Eye (tissue), 1 donor: ENCODE results near the gene ENOX2.
"Not testable (repeated sequence)": the region's sequence is repeated elsewhere in the genome, so short reads cannot be mapped to it uniquely, and the experiment has no call there.

ENCODE experiments used
- DNase-seq: peaks from one replicate; pipeline ENCODE4 v3.0.0-alpha.2; 2015

ENOX2 gene

DNA sequence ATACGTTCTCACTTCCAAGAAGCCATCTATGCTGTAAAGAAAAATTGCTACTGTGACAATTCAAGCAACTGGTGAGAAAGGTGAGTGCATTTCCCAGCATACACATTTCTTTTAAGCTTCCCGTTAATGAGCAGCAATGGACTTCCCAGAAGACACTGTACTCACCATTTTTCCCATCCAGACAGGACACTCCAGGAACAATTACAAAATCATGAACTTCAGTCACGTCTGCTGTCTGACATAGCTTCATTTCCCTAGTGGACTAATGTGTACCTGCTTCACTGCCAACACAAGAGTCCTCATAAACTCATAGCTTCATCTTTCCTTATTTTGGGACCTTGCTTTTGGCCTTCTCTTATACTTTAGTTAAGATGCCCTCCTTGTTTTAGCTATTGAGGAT lies 156.9 kb downstream of the ENOX2 start:
- DNase-seq = no peak

DNA sequence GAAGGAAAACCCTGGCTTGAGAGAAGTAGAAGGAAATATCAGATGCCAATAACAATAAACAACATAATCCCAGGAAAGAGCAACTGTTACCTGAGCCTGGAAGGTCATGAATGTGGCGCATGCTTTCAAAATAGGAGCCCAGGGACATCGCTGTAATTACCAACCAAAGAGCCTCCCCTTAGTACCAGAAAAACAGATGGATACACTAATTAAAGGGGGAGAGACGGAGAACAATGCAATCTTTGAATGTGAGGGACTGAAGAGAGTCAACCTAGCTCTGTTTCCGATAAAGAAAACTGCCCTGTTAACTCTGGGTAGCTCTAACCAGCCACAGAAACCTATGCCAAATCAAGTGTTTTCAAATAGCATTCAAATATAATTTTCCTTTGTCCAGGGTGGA lies 161.4 kb downstream of the ENOX2 start:
- no peak for DNase-seq

DNA sequence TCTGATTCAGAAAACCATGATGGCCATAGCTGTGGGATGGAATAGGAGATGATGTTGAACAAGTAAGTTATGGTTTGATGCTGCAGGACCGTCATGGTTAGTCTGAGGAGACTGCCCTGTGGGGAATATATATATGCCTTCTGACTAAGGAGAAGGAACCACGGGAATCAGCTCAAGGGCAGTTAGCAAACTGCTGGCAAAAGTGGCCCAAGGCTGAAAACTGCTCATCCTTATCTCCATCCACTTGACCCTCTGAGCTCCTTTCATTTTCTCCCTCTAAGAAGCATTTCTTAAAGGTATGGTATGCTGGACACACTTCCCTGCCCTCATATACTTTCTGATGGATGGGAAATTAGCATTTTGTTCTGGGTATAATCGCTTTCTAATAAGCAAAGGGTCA lies 161.9 kb downstream of the ENOX2 start:
- DNase-seq = no peak

DNA sequence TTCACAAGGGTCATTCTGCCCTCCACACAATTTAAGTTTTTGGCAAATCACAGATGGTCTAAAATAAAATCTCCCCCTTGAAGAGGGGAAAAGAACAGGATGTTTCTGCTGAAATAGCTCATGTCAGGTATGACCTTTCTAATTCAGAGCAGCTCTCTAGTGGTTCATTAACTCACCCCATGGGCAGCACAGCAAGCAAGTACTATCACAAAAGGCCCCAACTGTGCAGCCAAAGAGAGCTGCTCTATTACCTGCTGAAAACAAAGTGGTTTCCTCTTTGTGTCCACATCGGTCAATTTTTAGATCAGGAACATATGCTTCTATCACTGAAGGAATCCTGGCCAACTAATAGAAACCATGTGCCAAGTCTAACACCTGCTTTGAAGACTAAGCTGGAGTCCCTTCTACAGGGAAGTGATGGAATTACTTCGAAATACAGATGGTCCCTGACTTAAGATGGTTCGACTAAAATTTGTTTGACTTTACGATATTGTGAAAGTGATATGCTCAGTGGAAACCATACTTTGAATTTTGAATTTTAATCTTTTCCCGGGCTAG lies 164.3 kb downstream of the ENOX2 start:
- DNase-seq = no peak

DNA sequence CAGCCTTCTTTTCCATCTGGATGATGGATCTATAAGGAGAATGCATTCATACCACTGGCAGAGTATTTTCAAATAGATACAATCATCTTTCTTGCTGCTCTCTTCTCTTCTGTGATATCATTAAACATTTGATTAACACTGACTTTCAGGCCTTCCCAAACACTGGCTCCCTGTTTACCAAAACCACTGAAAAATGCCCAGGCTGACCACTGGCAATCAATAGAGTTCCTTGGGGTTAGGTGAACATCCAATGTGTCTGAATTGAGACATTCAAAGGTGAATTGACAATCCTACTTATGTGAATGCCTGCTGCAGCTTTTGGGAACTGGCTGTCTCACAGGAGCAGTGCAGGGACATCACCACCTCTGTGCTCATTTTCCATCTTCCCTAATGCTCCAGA lies 168.3 kb downstream of the ENOX2 start:
- no peak for DNase-seq

DNA sequence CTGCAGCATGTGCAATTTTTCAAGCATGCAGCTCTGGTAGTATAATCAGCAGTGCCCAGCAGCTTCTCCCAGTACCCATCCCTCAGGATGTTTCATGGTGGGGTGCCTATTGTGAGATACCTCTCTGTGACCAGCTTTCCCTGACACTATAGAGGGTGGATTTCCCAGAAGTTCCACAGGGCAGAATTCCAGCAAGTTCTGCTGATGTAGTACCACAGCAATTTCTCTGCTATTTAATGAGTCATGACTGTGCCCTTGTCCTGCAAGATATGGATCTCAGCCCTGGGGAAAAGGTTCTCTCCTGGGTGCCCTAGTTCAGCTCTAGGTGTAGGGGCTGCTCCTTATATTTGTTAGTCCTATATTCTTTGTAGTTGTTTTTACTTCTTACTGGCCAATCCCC lies 174.8 kb downstream of the ENOX2 start:
- DNase-seq = no peak

DNA sequence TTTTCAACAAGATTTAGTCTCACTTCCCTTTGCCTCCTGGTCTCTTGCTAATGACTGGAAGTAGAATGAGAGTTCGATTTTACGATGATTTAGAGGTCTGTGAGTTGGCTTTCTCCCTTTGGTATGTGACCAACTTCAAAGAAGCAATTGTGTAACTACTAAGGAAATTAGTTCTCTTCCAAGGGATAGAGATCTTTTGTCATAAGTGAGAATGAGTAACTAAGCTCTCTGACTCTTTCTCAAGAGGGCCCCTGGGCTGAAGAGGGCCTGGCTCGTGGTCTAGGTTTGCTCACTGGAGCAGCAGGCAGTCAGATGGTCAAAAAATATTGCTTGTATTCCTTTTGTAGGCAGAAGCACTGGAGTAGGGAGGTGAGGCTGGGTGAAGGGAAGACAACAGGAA lies 176.3 kb downstream of the ENOX2 start:
- DNase-seq = no peak

DNA sequence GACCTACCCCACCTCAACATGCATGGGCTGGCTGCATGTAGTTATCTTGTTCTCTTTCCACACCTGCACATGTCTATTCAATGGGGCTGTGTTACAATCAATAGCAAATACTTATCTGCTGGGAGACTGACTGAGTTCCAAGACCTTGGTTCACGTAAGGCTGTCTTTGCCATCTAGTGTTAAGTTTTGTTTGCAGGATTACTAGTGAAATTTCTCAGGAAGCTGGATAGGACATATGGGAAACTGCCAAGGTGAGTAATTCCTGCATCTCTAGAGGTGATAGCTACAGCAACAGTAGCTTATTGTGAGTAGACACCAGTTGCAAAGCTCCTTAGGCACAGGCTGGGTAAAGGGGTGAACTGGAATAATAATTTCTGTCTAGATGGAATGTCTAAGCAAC lies 177.5 kb downstream of the ENOX2 start:
- DNase-seq = no peak

DNA sequence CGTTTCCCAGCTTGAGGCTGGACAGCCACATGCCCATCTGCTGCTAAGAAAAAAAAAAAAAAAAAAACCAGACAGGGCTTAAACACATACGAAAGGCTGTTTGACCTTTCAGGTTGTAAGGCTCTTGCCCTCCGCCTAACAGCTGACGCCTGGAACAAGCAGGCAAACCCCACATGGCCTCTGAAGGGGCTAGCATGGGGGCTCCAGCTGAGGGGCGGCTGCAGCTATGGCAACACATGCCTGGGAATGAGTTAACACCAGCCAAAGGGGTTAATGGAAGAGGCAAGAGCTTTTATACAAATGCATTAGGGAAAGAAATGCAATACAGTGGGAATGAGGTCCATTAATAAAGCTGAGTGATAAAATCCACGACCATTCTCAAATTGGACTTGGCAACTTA lies 183.6 kb downstream of the ENOX2 start:
- DNase-seq = peak; percentile 55

DNA sequence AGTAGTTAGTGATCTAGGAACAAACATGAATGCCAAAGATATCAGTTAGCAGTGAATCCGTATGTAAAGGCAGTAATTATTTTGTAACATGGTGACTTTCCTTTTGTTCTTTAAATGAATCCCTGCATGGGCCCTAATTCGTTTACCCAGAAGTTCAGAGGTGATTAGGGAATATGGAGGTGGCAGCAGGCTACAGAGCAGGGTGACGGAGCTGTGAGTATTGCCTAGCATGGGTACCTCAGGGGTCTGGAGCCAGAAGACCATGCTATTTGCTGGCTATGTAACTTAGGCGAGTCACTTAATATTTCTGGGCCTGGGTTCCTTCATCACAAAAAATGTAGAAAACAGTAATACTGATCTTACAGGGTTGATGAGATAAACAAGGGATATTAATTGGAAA lies 184.9 kb downstream of the ENOX2 start:
- no peak for DNase-seq

DNA sequence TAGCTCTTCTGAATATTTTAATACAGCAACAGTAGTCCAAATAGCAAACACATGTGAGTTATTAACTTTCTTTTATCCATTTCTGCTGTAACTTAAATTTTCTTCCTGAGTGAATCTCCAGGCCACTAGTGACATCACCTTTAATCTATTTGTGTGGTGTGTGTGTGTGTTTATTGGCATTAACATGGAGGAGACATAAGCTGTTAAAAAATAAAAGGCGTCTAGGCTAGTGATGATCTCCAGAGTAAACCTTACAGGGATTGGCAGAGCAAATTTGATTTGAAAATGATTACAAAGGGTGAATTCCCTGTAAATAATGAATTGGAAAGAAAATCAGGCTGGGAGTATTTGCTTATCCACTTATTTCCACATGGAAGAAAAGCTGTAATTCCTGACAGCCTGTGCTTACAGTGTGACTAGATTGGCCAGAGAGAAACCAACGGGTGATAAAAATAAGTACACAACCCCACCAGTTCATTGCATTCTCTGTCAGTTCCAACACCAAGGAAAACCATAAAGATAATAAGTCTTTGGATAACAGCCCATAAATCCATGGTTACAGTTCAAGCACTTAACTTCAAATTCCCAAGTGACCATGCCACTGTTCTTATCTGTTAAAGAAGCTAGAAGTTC lies 186.1 kb downstream of the ENOX2 start:
- DNase-seq = peak; percentile 45

DNA sequence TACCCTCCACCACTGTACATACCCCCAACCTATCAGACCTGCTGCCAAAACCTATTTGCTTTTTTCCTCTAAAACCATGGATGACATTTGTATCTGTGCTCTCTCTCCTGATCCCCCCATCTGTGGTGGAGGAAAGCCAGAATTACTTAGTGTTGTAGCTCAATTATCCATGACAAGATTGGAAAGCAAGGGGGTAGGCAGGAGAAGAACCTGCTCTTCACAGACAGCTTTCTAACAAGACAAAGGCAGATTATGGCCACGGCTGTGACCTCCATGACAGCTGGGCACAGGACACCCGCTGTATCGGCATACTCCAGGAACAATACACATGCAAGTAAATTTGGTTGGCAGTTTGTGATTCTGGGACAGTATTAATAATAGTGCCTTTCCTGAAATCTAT lies 186.7 kb downstream of the ENOX2 start:
- DNase-seq = peak; percentile 68

DNA sequence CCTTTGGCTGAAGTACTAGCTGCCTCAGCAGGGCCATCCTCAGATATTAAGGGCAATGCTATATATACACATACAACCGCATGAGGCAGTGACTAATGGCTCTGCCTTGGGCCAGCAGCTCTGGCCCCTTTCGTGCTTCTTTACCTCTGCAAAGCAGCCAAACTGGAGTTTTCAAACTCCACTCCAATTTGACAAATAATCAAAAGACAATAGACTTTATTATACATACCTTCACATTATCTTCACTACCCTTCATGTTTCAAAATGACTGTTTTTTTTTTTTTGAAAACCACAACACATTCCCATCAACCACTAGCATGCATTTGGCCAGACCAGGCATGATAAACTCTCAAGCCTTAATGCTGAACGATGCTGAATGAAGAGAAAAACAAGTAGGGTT lies 187.7 kb downstream of the ENOX2 start:
- DNase-seq = no peak

DNA sequence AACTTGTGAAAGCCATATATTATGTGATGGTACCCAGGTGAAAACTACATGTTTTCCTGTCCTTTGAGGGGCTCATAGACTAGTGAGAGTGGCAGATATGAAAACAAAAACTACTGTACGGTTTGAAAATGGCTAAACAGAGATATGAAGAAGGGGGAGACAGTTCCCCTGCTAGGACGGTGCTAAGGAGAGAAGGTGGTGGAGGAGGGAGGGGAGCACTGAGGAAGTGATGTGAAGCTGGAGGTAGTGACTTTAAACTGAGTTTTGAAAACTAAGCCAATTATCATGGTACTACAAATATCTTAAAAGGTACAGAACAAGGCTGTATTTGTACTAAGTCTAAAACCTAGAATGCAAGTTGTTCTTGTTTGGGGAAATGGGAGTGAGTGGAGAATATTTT lies 188.3 kb downstream of the ENOX2 start:
- DNase-seq = no peak

DNA sequence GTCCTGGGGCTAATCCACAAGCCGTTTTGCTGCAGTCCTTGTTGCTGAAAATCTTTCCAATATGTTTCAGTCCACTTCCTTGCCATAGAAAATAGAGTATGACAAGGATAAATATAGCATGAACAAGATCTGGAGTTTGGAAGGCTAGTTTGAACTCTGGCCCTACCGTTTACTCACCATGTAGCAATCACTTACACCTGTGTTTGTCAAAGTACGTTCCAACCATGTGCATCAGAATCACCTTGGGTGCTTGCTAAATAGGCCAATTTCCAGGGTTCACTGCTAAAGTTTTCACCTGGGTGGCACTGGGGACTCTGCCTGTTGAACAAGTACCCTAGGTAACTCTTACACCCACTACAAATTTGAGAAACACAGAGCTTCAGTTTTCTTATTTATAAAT lies 188.9 kb downstream of the ENOX2 start:
- DNase-seq = no peak

DNA sequence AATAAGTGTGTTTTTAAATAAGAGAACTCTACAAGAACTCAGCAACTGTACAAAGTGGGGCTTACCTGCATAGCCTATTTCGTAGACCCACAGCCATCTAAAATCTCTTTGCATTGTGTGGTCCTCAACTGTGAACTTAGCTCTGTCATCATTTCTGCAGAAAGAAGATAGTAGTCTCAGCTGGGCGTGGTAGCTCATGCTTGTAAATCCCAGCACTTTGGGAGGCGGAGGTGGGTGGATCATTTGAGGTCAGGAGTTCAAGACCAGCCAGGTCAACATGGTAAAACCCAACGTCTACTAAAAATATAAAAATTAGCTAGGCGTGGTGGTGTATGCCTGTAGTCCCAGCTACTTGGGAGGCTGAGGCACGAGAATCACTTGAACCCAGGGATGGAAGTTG lies 193.8 kb downstream of the ENOX2 start:
- not testable (repeated sequence) for DNase-seq

DNA sequence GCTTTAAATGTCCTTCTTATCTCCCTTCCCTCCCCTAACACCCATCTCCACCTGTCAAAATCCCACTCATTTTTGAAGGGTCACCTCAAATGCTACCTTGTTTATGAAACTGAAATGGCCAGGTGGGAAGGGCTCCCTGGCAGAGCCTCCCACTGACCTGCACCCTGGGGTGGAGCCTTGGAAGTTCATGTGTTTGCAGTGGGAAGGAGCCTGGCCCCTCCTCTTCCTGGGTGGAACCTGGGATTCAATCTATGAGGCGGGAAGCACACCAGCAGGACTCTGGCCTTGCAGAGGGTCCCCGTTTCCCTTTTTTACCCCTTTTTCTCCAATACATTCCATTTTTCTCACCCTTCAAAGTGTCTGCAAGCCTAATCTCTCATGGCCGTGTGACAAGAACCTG lies 197.4 kb downstream of the ENOX2 start:
- DNase-seq = no peak

DNA sequence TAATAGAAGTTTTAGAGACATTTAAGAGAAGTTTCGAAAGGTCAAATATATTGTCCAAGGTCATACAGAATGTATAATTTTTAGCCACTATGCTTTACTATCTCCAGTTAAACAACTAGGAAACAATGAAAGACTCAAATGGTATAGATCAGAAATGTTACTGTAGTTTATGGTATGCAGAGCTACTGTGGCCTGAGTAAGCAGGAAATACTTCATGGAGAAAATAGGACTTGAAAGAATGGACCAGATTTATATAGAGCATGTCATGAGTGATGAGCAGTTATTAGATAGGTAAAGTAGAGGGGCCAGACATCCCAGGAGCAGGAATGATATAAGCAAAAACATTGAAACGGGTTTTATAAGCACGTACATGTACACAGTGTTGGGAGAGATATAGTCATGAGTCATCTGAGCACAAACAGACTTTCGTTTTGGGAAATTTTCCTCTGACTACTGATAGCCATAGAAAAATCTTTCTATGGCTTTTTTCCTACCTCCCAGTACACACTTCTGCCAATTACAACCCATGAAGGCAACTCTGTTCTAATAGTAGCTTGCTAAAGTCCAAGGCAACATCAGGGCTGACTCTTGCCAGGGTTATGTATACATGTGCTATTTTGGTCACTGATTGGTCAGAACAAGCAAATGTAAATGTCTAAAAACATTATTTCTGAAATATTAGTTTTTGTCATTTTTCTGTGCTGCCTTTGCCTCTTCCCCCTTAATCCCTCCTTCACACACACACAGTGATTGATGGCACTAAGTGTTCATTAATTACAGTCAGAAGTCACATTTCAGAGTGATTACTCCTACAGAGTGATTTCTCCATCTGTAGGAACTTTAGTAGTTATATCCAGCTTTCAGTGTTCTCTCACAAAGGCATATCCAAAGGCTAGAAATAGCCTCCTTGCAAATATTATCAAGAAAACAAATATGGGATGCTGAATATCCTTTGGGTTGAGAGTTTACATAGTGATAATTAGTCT lies 198.7 kb downstream of the ENOX2 start:
- no peak for DNase-seq

DNA sequence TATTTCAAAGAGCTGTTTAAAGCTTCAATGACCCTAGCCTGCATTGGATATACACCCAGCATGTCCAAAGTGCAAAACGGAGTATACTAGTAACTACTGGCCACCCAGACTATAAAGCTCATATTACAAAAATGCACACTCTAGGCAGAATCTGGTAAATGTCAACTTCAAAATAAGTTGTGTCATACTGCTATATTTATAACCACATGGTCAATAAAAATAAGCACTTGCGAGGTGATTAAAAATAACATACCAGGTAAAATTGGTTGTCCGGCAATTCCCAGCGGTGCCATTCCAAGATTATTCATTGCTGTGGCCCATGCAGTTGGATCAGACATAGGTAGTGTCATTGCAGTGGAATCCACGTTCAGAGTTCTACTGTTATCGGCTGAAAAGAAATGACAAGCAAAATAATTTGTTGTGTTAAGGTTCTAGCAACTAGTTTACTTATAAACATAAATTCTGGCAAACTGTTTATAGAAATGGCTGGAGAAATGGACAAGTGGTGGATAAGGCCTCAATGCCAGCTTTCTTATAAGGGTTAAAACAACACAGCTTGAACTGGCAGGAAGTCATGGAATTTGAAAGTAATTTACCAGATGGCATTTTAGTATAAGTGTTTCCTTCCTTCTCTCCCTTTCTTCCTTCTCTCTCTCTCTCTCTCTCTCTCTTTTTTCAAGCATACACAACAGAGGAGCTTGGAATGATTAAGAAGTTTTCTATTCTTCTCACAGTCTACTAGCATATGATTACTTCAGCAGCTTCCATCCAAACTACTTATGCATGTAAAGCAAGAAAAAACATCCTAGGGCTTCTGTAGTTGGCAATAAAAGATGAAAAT lies 199.9 kb downstream of the ENOX2 start:
- no peak for DNase-seq

DNA sequence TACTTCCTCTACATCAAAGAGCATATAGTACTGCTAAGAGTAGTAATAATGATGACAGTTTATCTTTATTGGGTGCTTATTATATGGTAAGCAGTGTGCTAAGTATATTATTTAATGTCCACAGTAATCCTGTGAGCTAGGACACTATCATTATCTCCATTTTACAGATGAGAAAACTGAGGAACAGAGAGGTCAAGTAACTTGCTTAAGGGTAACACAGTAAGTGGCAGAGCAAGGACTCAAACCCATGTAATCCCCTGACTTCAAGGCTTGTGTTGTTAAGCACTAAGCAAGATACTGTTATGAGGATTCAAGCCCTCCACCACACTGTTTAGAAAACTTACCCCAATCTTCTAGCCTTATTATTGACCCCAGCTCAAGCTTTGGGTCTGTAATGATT lies 202.4 kb downstream of the ENOX2 start:
- DNase-seq = no peak

DNA sequence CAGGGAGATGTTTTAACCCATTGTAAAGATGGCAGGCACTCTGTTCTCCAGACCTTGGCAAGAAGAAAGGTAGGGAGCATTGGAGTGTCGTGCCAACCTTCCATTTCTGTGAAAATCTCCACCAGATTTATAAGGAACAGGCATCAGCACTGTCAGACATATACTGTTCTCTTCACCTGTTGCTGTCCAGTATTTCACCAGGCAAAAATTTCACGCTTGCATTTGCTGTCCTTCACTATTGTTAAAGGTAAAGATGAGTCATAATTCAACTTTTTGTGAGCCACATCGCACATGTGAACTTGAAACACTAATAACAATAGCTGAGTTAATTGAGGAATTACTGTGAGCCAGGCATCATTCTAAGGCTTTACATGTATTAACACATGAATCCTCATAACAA lies 203.4 kb downstream of the ENOX2 start:
- DNase-seq = no peak

DNA sequence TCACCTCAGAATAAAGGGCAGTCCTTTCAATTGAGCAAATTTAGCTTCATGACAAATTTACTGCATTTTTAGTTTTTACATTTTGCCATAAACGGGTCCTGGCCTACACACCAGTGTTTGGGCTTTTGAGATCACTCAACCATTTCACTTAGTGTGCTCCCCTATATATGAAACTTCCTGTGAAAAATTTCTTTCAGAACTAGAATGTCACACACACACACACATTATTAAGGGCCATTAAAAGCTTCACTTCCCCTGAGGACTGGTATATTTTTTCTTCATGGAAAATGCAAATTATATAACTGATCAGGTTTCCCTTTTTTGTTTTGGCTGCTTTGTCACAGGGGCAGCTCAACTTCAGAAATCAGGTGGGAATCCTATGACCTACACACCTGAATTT lies 206.5 kb downstream of the ENOX2 start:
- no peak for DNase-seq

DNA sequence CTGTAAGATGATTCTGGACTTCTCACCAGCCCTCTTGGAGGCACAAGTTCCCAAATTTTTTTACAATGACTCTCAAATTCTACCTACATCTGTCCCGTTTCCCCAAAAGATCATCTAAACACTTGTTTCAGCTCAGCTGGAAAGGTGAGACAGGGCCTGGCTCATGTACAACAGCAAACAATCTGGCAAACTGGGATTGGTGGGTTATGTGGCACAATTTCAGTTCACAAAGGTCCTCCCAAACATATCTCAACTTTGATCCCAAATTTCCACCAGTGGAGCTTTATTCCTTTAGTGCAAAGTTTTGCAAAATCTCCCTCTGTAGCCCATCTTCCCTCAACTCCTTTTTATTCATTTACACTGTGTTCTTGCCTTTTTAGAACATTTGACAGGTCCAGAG lies 207.1 kb downstream of the ENOX2 start:
- DNase-seq = no peak
